ACC112 (cell line): ENCODE data around the gene NSMF.

Source experiments
- H2AFZ ChIP-seq: fragments of 200-600 bp; sonication (generic); one replicate; pipeline ENCODE4 v1.6.0; 2017; ENCODE audit warnings: antibody characterized with exemption, low read length; ENCODE audit not compliant: unreplicated experiment
- H3K27ac ChIP-seq: fragments of 200-600 bp; sonication (generic); 2 replicates; pipeline ENCODE4 v1.5.1; 2014; ENCODE audit warnings: low read depth, mild to moderate bottlenecking, antibody characterized with exemption, low read length, moderate library complexity
- H3K27me3 ChIP-seq: fragments of 200-600 bp; sonication (generic); 2 replicates; pipeline ENCODE4 v1.6.1; 2014; ENCODE audit warnings: mild to moderate bottlenecking, antibody characterized with exemption, low read length, moderate library complexity, mixed read lengths; ENCODE audit not compliant: insufficient read depth
- H3K36me3 ChIP-seq: fragments of 200-600 bp; sonication (generic); 2 replicates; pipeline ENCODE4 v1.6.1; 2016; ENCODE audit warnings: mild to moderate bottlenecking, antibody characterized with exemption, low read length, moderate library complexity, mixed read lengths; ENCODE audit not compliant: insufficient read depth
- H3K4me1 ChIP-seq: fragments of 200-600 bp; sonication (generic); one replicate; pipeline ENCODE4 v1.6.1; 2016; ENCODE audit warnings: low read length, mixed read lengths; ENCODE audit not compliant: insufficient read depth, unreplicated experiment, control insufficient read depth
- H3K4me3 ChIP-seq: fragments of 200-600 bp; sonication (generic); 2 replicates; pipeline ENCODE4 v1.5.1; 2014; ENCODE audit warnings: mild to moderate bottlenecking, low read depth, low read length
- H3K79me2 ChIP-seq: fragments of 200-600 bp; sonication (generic); one replicate; pipeline ENCODE4 v1.6.0; 2016; ENCODE audit warnings: low read length; ENCODE audit not compliant: control insufficient read depth, unreplicated experiment, insufficient read depth

NSMF gene

GRCh38 chr9:137398561-137399468 is 60.3 kb downstream of the NSMF start:
- Histone ChIP-seq H3K27me3 (no peaks in the 10 kb centered on the region), H2AFZ (no peak overlapping the region), H3K4me3 (no peak overlapping the region), H3K4me1 (no peaks in the 10 kb centered on the region), H3K27ac (no peak overlapping the region), H3K36me3 (no peaks in the 10 kb centered on the region; the same call in 1 of the 2 replicates), H3K79me2 (no peaks in the 10 kb centered on the region)

GRCh38 chr9:137397675-137398423 is 61.3 kb downstream of the NSMF start:
- Histone ChIP-seq H3K4me3 (no peak overlapping the region), H3K36me3 (no peaks in the 10 kb centered on the region; the same call in 1 of the 2 replicates), H3K27me3 (no peaks in the 10 kb centered on the region), H2AFZ (no peak overlapping the region), H3K79me2 (no peaks in the 10 kb centered on the region), H3K27ac (no peak overlapping the region), H3K4me1 (no peaks in the 10 kb centered on the region)
